OCI-LY1 (cell line): ENCODE data around the gene GSE1.

Experiments
- H2AFZ ChIP-seq: fragments of 200-600 bp; sonication (generic), shearing (Covaris generic); 2 replicates; pipeline ENCODE4 v1.6.0; 2014; ENCODE audit warnings: antibody characterized with exemption, mild to moderate bottlenecking, low read length
- H3F3A ChIP-seq: fragments of 200-600 bp; sonication (generic), shearing (Covaris generic); 2 replicates; pipeline ENCODE4 v1.6.0; 2014; ENCODE audit warnings: mild to moderate bottlenecking, antibody characterized with exemption, low read length, moderate library complexity; ENCODE audit not compliant: insufficient read depth
- H3K27ac ChIP-seq: fragments of 200-600 bp; sonication (generic); 2 replicates; pipeline ENCODE4 v1.5.1; 2014; ENCODE audit warnings: low read length, mixed run types, mild to moderate bottlenecking, low read depth; ENCODE audit not compliant: poor library complexity, severe bottlenecking
- H3K27me3 ChIP-seq: fragments of 200-600 bp; sonication (generic); 2 replicates; pipeline ENCODE4 v1.6.0; 2014; ENCODE audit warnings: antibody characterized with exemption, mild to moderate bottlenecking, low read length, moderate library complexity; ENCODE audit not compliant: insufficient read depth
- H3K36me3 ChIP-seq: fragments of 200-600 bp; sonication (generic); 2 replicates; pipeline ENCODE4 v1.6.1; 2014; ENCODE audit warnings: mild to moderate bottlenecking, antibody characterized with exemption, low read length, moderate library complexity, mixed read lengths; ENCODE audit not compliant: insufficient read depth
- H3K4me1 ChIP-seq: fragments of 200-600 bp; sonication (generic); 2 replicates; pipeline ENCODE4 v1.5.1; 2014; ENCODE audit warnings: mild to moderate bottlenecking, low read length, moderate library complexity; ENCODE audit not compliant: insufficient read depth, severe bottlenecking
- H3K4me2 ChIP-seq: fragments of 200-600 bp; sonication (generic), shearing (Covaris generic); 2 replicates; pipeline ENCODE4 v1.6.1; 2014; ENCODE audit warnings: low read length
- H3K4me3 ChIP-seq: fragments of 200-600 bp; sonication (generic); 2 replicates; pipeline ENCODE4 v1.5.1; 2014; ENCODE audit warnings: low read length, low read depth, mild to moderate bottlenecking, mixed read lengths; ENCODE audit not compliant: poor library complexity, severe bottlenecking
- H3K79me2 ChIP-seq: fragments of 200-600 bp; shearing (Covaris generic); 2 replicates; pipeline ENCODE4 v1.6.1; 2016; ENCODE audit warnings: mixed run types, low read length, mixed read lengths; ENCODE audit not compliant: insufficient read depth
- H3K9ac ChIP-seq: fragments of 200-600 bp; sonication (generic), shearing (Covaris generic); 2 replicates; pipeline ENCODE4 v1.6.1; 2014; ENCODE audit warnings: mild to moderate bottlenecking, low read length, mixed read lengths
- H3K9me2 ChIP-seq: fragments of 200-600 bp; sonication (generic), shearing (Covaris generic); 2 replicates; pipeline ENCODE4 v1.6.1; 2014; ENCODE audit warnings: low read depth, mild to moderate bottlenecking, low read length, mixed read lengths
- H3K9me3 ChIP-seq: fragments of 200-600 bp; shearing (Covaris generic); 2 replicates; pipeline ENCODE4 v1.6.1; 2014; ENCODE audit warnings: low read length, mixed read lengths
- H4K20me1 ChIP-seq: fragments of 200-600 bp; sonication (generic), shearing (Covaris generic); 2 replicates; pipeline ENCODE4 v1.6.0; 2016; ENCODE audit warnings: mild to moderate bottlenecking, low read length; ENCODE audit not compliant: insufficient read depth
- CTCF ChIP-seq: fragments of 200-600 bp; sonication (generic), shearing (Covaris generic); IDR thresholded peaks from 2 replicates; pipeline ENCODE4 v1.5.1; 2017; ENCODE audit warnings: mild to moderate bottlenecking, antibody characterized with exemption, low read length, moderate library complexity, mixed read lengths
- EZH2 ChIP-seq: fragments of 200-600 bp; sonication (generic), shearing (Covaris generic); IDR thresholded peaks from 2 replicates; pipeline ENCODE4 v1.8.0; 2017; ENCODE audit warnings: borderline replicate concordance, mixed run types, mild to moderate bottlenecking, antibody characterized with exemption, low read length, moderate library complexity, mixed read lengths

The GSE1 gene

DNA sequence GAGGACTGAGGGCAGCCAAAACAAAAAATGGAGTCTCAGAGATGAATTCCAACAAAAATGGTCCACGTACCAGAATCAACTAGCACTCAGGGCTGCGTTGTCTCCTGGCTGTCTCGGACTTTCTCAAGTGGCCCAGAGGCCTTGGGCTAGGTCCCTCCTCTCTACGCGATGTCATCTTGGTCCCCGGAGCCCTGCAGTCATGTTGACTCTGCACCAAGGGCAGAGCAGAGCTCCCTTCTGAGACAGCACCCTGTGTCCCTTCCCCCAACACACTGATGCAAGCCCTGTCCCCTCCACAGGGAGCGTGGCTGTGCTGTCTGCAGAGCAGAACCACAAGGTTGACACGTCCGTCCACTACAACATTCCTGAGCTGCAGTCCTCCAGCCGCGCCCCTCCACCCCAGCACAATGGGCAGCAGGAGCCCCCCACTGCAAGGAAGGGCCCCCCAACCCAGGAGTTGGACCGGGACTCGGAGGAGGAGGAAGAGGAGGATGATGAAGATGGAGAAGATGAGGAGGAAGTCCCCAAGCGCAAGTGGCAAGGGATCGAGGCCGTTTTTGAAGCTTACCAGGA lies 54.8 kb downstream of the GSE1 start:
- H3F3A ChIP-seq = no peaks in the 10 kb centered on the region
- TF ChIP-seq CTCF (no peak), EZH2 (no peak)
- no peak overlapping the region for H3K4me3 ChIP-seq
- H3K27me3 ChIP-seq = no peaks in the 10 kb centered on the region
- no peaks in the 10 kb centered on the region for H3K4me1 ChIP-seq
- H3K79me2 ChIP-seq = no peaks in the 10 kb centered on the region
- no peak overlapping the region for H2AFZ ChIP-seq
- H3K27ac ChIP-seq = no peak overlapping the region
- H3K9me2 ChIP-seq = no peaks in the 10 kb centered on the region
- H3K9ac ChIP-seq = no peak overlapping the region
- H4K20me1 ChIP-seq = no peaks in the 10 kb centered on the region
- no peak overlapping the region for H3K4me2 ChIP-seq
- no peaks in the 10 kb centered on the region for H3K9me3 ChIP-seq
- peaks cover 98% of the 10 kb centered on the region for H3K36me3 ChIP-seq

- Histone ChIP-seq H3K9ac (no peak overlapping the region), H3K36me3 (peaks cover 98% of the 10 kb centered on the region), H3K9me3 (no peaks in the 10 kb centered on the region), H3K27me3 (no peaks in the 10 kb centered on the region), H3K79me2 (no peaks in the 10 kb centered on the region), H3K4me1 (no peaks in the 10 kb centered on the region), H3K4me2 (no peak overlapping the region), H3K9me2 (no peaks in the 10 kb centered on the region), H4K20me1 (no peaks in the 10 kb centered on the region), H3K27ac (no peak overlapping the region), H2AFZ (no peak overlapping the region), H3F3A (no peaks in the 10 kb centered on the region), H3K4me3 (no peak overlapping the region)
- TF ChIP-seq EZH2 (no peak), CTCF (no peak)
These were observed 55.7 kb downstream of the GSE1 start for GRCh38 chr16:85668676-85669424.

- TF ChIP-seq CTCF = no peak
- no peak for TF ChIP-seq EZH2
- Histone ChIP-seq H3K79me2 (no peaks in the 10 kb centered on the region), H3F3A (no peaks in the 10 kb centered on the region), H3K27me3 (no peaks in the 10 kb centered on the region), H3K4me2 (no peak overlapping the region), H3K27ac (no peak overlapping the region), H4K20me1 (no peaks in the 10 kb centered on the region), H3K4me1 (no peaks in the 10 kb centered on the region), H3K9ac (no peak overlapping the region), H3K9me3 (no peaks in the 10 kb centered on the region), H3K9me2 (no peaks in the 10 kb centered on the region), H3K36me3 (peaks cover 98% of the 10 kb centered on the region), H2AFZ (no peak overlapping the region), H3K4me3 (no peak overlapping the region)
These were observed 57.7 kb downstream of the GSE1 start for GRCh38 chr16:85670840-85671239.
